ENCODE results near the gene PDE1A.

Gene PDE1A

DNA sequence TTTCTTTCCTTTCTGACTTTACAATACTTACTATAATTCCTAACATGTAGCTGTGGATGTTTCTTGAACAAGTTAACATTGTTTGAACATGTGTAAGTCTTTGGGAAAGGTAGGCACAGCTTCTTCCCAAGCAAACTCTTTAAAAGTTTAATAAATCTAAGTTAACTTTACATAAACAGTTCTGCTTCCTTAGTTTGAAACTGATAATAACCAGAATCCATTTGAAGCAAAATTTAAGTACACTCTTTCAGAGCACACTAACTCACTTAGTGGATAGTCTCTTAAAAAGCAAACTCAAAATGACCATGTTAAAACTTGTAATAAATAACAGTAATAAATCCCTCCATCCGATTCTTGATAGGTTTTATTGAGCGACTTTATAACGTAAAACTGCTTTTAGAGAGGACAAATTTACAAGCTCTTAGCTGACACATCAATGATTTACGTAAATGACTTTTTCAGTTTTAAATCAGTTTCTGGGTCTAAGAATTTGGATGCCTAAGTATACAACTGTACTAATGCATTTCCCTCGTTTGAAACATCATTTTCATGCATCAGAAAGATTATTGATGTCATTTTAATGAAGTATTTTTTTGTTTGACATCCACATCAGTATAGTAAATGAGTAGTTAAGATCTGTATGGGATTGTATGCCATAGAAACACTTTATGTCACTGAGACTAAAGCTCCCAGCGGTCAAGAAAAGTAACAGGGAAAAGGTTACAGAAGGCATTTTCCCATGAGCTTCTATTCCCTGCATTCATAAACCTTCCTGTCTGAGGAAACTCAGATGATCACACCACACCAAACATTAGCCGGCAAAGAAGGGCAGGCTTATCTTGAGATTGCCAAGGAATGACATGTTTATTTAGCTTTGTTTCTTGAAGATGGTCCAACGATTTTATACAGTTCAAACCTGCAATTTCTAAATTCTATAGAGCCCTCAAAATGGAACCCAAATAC is 67.5 kb downstream of the PDE1A start:
- Histone ChIP-seq H3K9ac (ENCODE audit: low read depth, low read length) (no peak overlapping the region), H3K4me3 (ENCODE audit: low read length) (no peak overlapping the region), H3K4me1 (ENCODE audit: insufficient read depth, low read length) (no peaks in the 10 kb centered on the region), H3K27ac (ENCODE audit: low read depth, low read length) (no peak overlapping the region), H3K36me3 (ENCODE audit: insufficient read depth, low read length) (no peaks in the 10 kb centered on the region), H3K27me3 (ENCODE audit: insufficient read depth, low read length) (no peaks in the 10 kb centered on the region), H3K9me3 (ENCODE audit: insufficient read depth, low read depth, low read length) (no peaks in the 10 kb centered on the region)
- 95% methylated on average over 7 of the region's 8 CpGs for WGBS

DNA sequence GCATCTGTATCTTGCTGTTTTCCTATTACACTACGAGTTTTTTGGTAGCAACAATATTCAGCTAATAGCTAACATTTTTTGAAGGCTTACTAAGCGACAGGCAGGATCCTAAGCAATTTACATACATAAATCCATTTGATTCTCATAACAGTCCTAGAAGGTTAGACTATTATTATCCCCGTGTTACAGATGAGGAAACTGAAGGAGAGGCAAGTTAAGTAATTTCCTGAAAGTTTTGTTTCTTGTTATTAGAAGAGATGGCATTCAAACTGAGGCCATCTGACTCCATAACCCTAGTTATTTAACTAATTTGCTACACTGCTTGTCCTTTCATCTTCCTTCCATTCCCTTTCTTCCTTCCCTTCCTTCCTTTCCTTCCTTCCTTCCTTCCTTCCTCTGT is 68.2 kb downstream of the PDE1A start:
- Histone ChIP-seq H3K36me3 (ENCODE audit: insufficient read depth, low read length) (no peaks in the 10 kb centered on the region), H3K9me3 (ENCODE audit: insufficient read depth, low read depth, low read length) (no peaks in the 10 kb centered on the region), H3K9ac (ENCODE audit: low read depth, low read length) (no peak overlapping the region), H3K27ac (ENCODE audit: low read depth, low read length) (no peak overlapping the region), H3K4me3 (ENCODE audit: low read length) (no peak overlapping the region), H3K27me3 (ENCODE audit: insufficient read depth, low read length) (no peaks in the 10 kb centered on the region), H3K4me1 (ENCODE audit: insufficient read depth, low read length) (no peaks in the 10 kb centered on the region)
- WGBS: 88% methylated on average over 3 of the region's 3 CpGs

DNA sequence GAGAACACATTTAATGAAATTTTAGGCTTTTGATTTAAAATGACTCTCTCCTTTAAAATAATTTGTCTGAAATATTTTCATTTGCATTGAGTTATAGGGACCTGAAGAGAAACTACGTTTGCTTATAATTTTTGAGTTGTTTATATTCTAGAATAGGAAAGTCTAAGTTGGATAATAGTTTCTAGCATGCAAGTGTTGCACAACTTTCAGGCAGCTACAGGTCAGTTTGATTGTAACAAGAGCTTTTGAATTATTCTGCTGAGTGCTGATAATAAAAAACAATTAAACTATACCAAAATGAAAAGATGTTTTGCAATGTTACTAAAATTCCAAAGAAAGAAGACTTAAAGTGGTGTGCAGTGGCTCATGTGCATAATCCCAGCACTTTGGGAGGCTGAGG is 71.0 kb downstream of the PDE1A start:
- Histone ChIP-seq H3K27me3 (ENCODE audit: insufficient read depth, low read length) (no peaks in the 10 kb centered on the region), H3K9ac (ENCODE audit: low read depth, low read length) (no peak overlapping the region), H3K9me3 (ENCODE audit: insufficient read depth, low read depth, low read length) (no peaks in the 10 kb centered on the region), H3K36me3 (ENCODE audit: insufficient read depth, low read length) (no peaks in the 10 kb centered on the region), H3K27ac (ENCODE audit: low read depth, low read length) (no peak overlapping the region), H3K4me3 (ENCODE audit: low read length) (no peak overlapping the region), H3K4me1 (ENCODE audit: insufficient read depth, low read length) (no peaks in the 10 kb centered on the region)
- WGBS: 90% methylated on average over 1 of the region's 1 CpG

DNA sequence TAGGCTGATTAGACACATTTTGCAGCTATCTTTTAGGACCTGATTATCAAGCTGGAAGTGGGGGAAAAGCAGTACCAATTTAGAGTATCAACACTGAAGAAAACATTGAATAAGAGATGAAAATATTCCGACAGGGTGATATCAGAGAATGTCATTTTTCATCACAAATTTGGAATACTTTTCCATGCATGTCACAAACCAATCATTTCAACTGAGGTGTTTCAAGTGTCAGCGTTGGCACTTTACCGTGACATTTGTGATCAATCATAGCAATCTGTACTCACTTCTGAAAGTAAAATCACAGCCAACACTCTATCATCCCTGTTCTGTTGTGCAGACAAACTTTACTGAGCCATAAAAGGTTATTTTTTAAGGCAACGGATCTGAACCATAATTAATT is 75.4 kb downstream of the PDE1A start:
- 95% methylated on average over 4 of the region's 4 CpGs for WGBS
- H3K36me3 ChIP-seq (ENCODE audit: insufficient read depth, low read length): no peaks in the 10 kb centered on the region
- H3K9ac ChIP-seq (ENCODE audit: low read depth, low read length): no peak overlapping the region
- H3K4me1 ChIP-seq (ENCODE audit: insufficient read depth, low read length): no peaks in the 10 kb centered on the region
- no peaks in the 10 kb centered on the region for H3K9me3 ChIP-seq (ENCODE audit: insufficient read depth, low read depth, low read length)
- H3K4me3 ChIP-seq (ENCODE audit: low read length): no peak overlapping the region
- no peak overlapping the region for H3K27ac ChIP-seq (ENCODE audit: low read depth, low read length)
- H3K27me3 ChIP-seq (ENCODE audit: insufficient read depth, low read length): no peaks in the 10 kb centered on the region

DNA sequence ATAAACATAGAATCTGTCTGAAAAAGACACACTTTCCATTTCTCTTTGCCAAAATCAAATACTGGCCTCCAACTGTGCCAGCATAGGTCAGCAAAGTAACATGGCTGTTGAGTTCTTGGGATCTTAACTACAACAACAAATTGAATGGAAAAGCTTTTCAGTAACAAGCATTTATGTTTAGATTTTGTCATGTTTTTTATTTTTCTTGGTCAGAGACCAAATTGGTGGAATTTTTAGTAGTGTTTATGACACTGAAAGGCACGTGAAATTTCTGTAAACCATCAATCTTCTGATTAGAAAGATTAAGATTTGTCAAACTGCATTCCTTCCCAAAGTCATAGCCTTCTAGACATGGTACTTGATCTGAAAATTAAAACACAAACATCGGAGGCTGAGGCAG is 77.6 kb downstream of the PDE1A start:
- no peak overlapping the region for H3K9ac ChIP-seq (ENCODE audit: low read depth, low read length)
- no peaks in the 10 kb centered on the region for H3K4me1 ChIP-seq (ENCODE audit: insufficient read depth, low read length)
- no peak overlapping the region for H3K4me3 ChIP-seq (ENCODE audit: low read length)
- no peaks in the 10 kb centered on the region for H3K27me3 ChIP-seq (ENCODE audit: insufficient read depth, low read length)
- WGBS: 95% methylated on average over 2 of the region's 2 CpGs
- no peaks in the 10 kb centered on the region for H3K9me3 ChIP-seq (ENCODE audit: insufficient read depth, low read depth, low read length)
- H3K36me3 ChIP-seq (ENCODE audit: insufficient read depth, low read length): no peaks in the 10 kb centered on the region
- no peak overlapping the region for H3K27ac ChIP-seq (ENCODE audit: low read depth, low read length)

DNA sequence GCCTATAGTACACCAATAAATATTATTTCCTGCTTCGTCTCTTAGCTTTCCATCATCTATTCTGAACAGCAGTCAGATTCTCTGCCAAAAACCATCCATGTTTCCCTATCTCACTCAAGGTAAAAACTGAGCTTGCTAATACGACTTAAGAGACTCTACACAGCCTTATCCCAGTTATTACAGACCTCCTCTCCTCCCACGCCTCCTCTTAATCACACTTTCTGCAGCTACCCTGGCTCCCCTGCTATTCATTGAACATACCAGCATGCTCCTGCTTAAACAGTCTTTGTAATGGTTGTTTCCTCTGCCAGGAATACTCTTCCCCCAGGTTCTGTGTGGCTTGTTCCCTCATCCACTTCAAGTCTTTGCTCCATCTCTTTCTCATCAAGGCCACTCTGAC is 81.5 kb downstream of the PDE1A start:
- Histone ChIP-seq H3K4me3 (ENCODE audit: low read length) (no peak overlapping the region), H3K4me1 (ENCODE audit: insufficient read depth, low read length) (no peaks in the 10 kb centered on the region), H3K27me3 (ENCODE audit: insufficient read depth, low read length) (no peaks in the 10 kb centered on the region), H3K9ac (ENCODE audit: low read depth, low read length) (no peak overlapping the region), H3K27ac (ENCODE audit: low read depth, low read length) (no peak overlapping the region), H3K9me3 (ENCODE audit: insufficient read depth, low read depth, low read length) (no peaks in the 10 kb centered on the region), H3K36me3 (ENCODE audit: insufficient read depth, low read length) (no peaks in the 10 kb centered on the region)
- 84% methylated on average over 3 of the region's 3 CpGs for WGBS

DNA sequence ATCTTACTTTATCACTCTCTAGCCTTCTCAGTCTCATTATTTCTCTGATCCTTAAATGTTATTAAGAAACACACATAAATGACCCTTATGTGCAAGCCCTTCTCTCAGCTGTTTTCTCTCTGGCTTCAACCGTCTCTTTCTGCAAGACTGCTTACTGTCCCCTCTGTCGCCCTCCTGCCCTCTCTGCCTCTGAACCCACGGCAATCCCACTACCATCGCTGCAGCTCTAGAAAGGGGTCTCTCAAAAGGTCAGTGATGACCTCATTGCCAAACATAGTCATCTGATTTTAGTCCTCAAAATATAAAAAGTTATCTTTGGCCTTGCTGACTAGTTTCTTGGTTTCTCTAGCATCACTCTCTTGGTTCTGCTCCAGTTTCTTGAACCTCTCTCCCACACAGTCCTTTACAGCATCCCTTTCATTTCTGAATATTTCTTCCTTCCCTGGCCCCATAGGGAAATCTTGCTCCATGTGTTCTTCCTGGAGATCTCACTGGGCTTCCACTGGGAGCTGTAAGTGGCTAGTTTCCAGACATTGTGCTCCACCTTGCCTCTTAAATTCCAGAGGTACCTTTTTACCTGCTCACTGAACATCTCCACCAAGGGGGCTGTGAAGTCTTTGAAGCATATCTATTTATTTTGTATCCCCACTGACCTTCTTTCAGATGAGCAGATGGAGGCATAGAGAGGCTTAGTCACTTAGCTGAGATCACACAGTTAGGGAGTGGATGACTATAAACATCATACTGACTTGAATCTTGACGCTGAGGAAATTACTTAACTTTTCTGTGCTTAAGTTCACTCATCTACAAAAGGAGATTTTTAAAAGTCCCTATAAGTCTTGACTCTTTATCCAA is 96.2 kb downstream of the PDE1A start:
- Histone ChIP-seq H3K9ac (ENCODE audit: low read depth, low read length) (no peak overlapping the region), H3K9me3 (ENCODE audit: insufficient read depth, low read depth, low read length) (no peaks in the 10 kb centered on the region), H3K4me3 (ENCODE audit: low read length) (no peak overlapping the region), H3K4me1 (ENCODE audit: insufficient read depth, low read length) (no peaks in the 10 kb centered on the region), H3K27me3 (ENCODE audit: insufficient read depth, low read length) (no peaks in the 10 kb centered on the region), H3K36me3 (ENCODE audit: insufficient read depth, low read length) (no peaks in the 10 kb centered on the region), H3K27ac (ENCODE audit: low read depth, low read length) (no peak overlapping the region)
- WGBS: 93% methylated on average over 5 of the region's 5 CpGs

DNA sequence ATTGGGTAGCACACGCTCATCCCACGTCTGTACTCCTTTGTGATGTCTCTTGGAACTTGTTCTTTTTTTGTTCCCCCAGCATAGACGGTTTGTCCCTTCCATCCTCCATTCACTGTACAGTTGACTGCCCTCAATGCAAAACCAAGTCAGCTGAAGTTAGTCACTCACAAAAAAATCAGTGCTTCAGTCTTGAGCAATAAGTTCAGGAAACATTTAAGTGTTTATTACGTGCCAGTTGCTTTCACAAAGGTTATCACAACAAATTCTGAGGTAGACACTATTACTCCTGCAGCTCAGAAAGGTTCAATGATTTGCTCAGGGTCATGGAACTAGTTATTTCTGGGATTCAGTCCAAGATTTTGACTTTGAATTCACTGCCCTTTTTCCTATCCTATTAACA is 102.2 kb downstream of the PDE1A start:
- no peak overlapping the region for H3K27ac ChIP-seq (ENCODE audit: low read depth, low read length)
- no peaks in the 10 kb centered on the region for H3K36me3 ChIP-seq (ENCODE audit: insufficient read depth, low read length)
- H3K27me3 ChIP-seq (ENCODE audit: insufficient read depth, low read length): no peaks in the 10 kb centered on the region
- H3K4me3 ChIP-seq (ENCODE audit: low read length): no peak overlapping the region
- H3K9ac ChIP-seq (ENCODE audit: low read depth, low read length): no peak overlapping the region
- no peaks in the 10 kb centered on the region for H3K4me1 ChIP-seq (ENCODE audit: insufficient read depth, low read length)
- H3K9me3 ChIP-seq (ENCODE audit: insufficient read depth, low read depth, low read length): 0 out of 2 replicates have a peak, but pooled peaks cover 2% of the 10 kb centered on the region
- WGBS: 92% methylated on average over 4 of the region's 4 CpGs

DNA sequence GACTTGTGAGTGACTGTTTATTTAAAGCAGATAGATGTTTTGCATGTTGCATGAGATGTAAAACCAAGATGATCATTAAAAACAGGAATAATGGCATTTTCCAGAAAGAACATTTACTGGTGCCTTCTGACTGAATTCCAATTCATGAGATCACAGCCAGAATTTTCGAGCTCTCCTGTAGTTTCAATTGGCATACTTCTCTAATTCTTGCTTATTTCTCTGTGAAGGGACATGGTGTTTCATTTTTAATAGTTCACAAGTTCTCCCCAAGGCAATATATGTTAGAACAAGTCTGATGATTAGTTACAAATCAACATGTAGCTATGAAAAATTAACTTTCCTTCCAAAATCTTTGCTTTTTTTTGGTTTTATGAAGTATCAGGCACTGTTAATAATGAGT is 105.7 kb downstream of the PDE1A start:
- Histone ChIP-seq H3K9me3 (ENCODE audit: insufficient read depth, low read depth, low read length) (0 out of 2 replicates have a peak, but pooled peaks cover 2% of the 10 kb centered on the region), H3K4me1 (ENCODE audit: insufficient read depth, low read length) (no peaks in the 10 kb centered on the region), H3K27ac (ENCODE audit: low read depth, low read length) (no peak overlapping the region), H3K4me3 (ENCODE audit: low read length) (no peak overlapping the region), H3K9ac (ENCODE audit: low read depth, low read length) (no peak overlapping the region), H3K27me3 (ENCODE audit: insufficient read depth, low read length) (no peaks in the 10 kb centered on the region), H3K36me3 (ENCODE audit: insufficient read depth, low read length) (no peaks in the 10 kb centered on the region)
- 95% methylated on average over 1 of the region's 1 CpG for WGBS

DNA sequence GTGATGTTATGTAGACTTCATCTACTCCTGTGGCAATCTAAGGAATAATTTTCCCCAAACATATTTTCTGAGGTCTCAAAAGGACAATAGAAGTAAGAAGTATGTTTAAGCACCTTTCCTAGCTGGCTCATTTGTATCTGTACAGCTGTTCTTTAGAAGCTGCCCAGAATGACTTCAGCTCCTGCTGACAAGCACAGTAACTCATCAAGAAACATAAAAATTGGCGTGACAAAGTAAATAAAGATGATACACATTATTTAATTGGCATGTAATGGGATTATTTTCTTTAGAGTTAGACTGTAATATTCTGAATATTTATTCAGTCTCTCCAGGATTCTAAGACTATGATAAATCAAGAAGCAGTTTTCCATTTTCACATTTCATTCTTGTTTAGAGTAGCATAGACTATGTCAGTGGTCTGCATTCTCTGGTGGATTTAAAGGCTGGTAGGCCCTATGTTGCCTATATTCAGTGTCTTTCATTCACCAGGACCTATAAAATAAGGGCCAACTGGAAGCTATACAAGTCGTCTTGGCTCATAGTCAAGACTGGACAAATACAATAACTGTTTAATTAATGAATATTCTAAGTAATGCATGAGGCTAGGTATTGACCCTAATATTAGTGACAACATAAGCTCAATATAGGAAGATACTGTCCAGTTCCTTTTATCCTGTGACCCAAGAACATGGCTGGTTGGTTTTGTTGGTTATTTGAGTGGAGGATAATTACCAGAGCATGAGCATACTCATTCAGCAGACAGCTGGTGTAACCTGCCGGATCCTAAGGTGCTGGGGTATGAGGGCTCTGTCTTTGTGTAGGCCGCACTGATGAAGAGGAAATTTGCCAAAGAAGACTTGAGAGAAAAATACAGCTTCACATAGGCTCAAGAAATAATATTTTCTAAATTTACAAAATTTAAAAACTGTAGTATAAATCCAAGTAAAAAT is 107.0 kb downstream of the PDE1A start:
- no peaks in the 10 kb centered on the region for H3K4me1 ChIP-seq (ENCODE audit: insufficient read depth, low read length)
- H3K27ac ChIP-seq (ENCODE audit: low read depth, low read length): no peak overlapping the region
- WGBS: 88% methylated on average over 3 of the region's 4 CpGs

More for the DNA sequence above, 107.0 kb downstream of the PDE1A start:
- Histone ChIP-seq H3K9ac (ENCODE audit: low read depth, low read length) (no peak overlapping the region), H3K4me3 (ENCODE audit: low read length) (no peak overlapping the region), H3K27me3 (ENCODE audit: insufficient read depth, low read length) (no peaks in the 10 kb centered on the region), H3K9me3 (ENCODE audit: insufficient read depth, low read depth, low read length) (0 out of 2 replicates have a peak, but pooled peaks cover 2% of the 10 kb centered on the region), H3K36me3 (ENCODE audit: insufficient read depth, low read length) (no peaks in the 10 kb centered on the region)

All from HUES64 (cell line).